Left ventricle myocardium superior (tissue), 1 donor: Measurements from ENCODE around the gene ZNF592. TPM values are rescaled to one million over a fixed set of nuclear protein-coding genes. Genes with fewer than 3 reads are reported as not detected.

Source experiments
- ATAC-seq: fragments of 200-7000 bp; cut with Tn5 transposase; one replicate; pipeline ENCODE4 v1.9.1; 2020; ENCODE audit warnings: mild to moderate bottlenecking, moderate library complexity
- DNase-seq: peaks from one replicate; pipeline ENCODE4 v3.0.0-alpha.2; 2020
- intact Hi-C: fragments of 100-400 bp; cut with micrococcal nuclease; formaldehyde crosslinking; loops from one replicate; pipeline ENCODE4 v1.11.0; 2022
- total RNA-seq: library from RNA; stranded (reverse); fragmentation: NEBNext Ultra II Directional; extraction: Animal tissue kit (Norgen Biotek cat#: 25700); gene quantifications from one replicate; pipeline ENCODE4 v1.2.1, GENCODE V29; 2021
- donor health status: DM: no; HTN: yes; CAD: no; lungs with severe emphysema.

The ZNF592 gene
- total RNA-seq, 1 donor from 2014 or later: 20.0 TPM

DNA sequence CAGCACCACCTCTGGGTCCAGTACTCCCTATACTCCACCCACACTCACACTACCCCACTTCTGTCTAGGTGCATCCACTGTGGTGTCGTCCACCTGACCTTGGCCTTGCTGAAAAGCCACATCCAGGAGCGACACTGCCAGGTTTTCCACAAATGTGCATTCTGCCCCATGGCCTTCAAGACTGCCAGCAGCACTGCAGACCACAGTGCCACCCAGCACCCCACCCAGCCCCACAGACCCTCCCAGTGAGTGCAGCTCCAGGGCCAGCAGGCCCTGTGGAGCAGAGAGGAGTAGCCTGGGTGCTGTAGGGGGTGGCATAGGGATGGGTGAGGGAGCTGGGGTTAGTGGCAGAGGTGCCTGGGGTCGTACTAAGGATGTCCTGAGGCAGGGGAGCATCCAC lies 49.4 kb downstream of the ZNF592 start:
- no peak for DNase-seq
- no peak for ATAC-seq
- intact Hi-C loops: no loop called here

DNA sequence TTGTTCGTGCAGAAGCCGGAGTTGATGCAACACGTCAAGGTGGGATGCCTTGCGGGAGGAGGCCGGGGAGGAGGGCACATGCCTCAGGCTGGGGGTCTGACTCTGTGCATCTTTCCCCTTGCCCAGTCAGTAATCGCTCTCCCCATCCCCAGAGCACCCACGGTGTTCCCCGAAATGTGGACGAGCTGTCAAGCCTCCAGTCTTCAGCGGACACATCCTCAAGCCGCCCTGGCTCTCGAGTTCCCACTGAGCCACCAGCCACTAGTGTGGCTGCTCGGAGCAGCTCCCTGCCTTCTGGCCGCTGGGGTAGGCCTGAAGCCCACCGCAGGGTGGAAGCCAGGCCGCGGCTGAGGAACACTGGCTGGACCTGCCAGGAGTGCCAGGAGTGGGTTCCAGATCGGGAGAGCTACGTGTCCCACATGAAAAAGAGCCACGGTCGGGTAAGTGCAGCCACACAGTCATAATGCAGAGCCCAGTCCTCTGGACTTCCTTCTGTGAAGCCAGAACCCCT lies 50.1 kb downstream of the ZNF592 start:
- no peak for DNase-seq
- intact Hi-C loops: no loop called here
- ATAC-seq: no peak

DNA sequence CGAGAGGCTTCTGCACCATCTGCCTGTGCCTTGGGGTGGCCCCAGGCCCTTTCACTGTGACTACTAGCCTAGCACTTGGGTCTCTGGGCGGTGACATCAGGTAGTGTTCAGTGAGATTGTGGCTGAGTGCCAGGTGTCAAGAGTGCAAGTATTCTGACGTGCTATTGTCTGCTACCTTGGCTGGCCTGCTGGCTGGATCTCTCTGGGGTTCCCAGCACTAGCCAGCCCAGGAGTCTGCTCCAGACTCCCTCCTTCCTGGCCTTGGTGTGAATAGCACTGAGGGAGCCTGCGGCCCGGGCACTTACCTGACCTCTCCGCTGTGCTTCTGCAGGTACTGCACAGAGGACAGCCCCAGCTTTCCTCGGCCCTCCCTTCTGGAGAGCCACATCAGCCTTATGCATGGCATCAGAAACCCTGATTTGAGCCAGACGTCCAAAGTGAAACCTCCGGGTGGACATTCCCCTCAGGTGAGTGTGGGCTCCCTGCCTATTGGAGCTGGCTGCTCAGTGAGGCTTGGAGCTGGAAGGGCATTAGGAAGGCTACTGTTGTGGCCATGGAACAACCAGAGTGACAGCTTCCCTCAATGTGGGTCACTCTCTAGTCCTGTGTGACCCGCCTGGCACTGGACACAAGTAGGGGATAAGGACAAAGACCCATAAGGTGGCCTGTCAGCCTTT lies 51.3 kb downstream of the ZNF592 start:
- intact Hi-C loops: no loop called here
- ATAC-seq (peak; percentile 62), DNase-seq (no peak)

DNA sequence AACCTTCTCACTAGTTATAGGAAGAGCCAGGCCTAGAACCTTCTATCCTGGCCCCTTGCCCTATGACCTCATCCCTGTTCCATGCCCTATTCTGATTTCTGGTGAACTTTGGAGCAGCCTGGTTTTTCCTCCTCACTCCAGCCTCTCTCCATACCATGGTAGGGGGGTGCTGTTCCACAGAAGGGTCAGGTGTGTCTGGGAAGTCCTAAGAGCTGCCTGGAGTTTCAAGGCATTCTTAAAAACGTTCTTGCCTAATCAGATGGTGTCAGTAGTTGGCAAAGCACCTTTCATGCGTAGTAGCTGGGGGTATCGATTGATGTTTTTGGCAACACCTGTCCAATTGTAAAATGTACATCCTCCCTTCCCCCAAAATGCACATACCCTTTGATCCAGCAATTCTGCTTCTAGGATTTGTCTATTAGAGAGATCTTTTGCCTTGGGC lies 52.0 kb downstream of the ZNF592 start:
- ATAC-seq: no peak
- DNase-seq: no peak
- intact Hi-C loops: no loop called here

DNA sequence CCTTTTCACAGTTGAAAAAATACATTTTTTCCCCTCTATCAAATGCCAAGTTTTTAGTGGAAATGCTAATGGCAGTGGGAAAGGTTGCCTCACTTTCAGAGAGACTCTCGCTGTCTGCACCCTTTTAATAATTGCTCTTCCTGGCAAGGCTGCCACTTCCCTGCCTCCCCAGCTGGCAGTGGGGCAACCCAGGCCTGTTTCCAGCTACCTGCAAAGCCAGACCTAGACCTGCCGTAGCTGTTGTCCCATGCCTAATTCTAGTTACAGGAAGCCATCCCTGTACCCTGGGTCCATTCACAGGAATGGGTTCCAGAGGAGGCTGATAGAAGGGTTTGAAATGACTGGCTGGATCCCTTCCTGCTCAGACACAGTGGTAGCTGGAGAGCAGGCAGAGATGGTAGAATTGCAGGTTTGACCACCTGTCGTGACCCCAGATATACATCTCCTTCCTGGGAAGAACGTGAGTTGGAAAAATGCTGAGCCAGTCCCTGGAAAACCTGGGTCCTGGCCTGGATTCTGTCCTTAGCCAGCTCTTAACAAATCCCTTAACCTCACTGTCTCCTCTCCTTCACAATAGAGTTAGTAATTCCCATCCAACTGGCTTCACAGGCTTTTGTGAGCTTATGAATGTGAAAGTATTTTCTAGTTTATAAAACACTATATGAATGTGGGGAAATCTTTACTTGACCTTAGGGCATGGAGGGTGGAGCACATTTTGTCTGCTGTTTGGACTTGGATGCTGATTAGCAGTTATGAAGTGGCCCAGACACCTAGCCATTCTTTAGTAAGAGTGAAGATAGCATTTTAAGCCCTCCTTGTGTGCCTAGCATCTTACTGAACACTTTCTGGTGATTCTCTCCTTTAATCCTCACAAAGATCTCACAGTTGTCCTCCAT lies 55.9 kb downstream of the ZNF592 start:
- ATAC-seq: peak; percentile 28
- DNase-seq: no peak
- intact Hi-C loops: no loop called here

DNA sequence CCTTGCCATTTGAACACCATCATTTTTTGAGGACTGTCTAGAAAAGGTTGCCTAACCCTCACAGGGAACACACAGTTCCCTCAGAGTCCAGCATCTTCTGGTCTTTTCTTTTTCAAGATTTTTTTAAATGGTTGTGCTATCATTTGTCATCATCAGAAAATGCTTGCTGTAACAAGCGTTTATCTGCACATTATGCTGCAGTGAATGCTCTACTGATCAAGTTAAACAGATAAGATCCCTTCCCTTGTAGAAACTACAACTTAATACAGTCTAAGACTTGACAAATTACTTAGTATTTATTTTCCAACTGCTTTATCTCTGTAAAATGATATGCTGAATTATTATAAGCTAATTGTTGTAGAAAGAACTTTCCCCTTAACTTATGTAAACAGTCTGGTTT lies 56.8 kb downstream of the ZNF592 start:
- DNase-seq (no peak), ATAC-seq (no peak)
- intact Hi-C loops: no loop called here

DNA sequence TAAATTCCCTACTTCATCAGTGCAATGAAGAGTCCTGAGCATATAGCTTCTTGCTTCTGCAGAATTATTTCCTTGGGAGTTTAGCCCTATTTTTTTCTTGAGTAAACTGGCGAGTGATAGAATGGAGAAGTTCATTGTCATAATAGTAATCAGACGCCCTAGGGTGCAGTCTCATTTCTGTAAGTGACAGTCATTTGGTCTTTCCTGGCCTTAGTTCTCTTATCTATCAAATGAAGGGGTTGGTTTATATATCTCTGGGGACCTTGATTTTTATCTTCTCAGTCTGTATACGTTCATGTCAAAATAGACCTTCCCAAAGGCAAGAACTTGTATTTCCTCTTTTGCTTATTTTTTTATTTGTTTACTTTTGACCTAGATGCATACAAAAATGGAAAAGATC lies 58.8 kb downstream of the ZNF592 start:
- ATAC-seq (no peak), DNase-seq (no peak)
- intact Hi-C loops: no loop called here

DNA sequence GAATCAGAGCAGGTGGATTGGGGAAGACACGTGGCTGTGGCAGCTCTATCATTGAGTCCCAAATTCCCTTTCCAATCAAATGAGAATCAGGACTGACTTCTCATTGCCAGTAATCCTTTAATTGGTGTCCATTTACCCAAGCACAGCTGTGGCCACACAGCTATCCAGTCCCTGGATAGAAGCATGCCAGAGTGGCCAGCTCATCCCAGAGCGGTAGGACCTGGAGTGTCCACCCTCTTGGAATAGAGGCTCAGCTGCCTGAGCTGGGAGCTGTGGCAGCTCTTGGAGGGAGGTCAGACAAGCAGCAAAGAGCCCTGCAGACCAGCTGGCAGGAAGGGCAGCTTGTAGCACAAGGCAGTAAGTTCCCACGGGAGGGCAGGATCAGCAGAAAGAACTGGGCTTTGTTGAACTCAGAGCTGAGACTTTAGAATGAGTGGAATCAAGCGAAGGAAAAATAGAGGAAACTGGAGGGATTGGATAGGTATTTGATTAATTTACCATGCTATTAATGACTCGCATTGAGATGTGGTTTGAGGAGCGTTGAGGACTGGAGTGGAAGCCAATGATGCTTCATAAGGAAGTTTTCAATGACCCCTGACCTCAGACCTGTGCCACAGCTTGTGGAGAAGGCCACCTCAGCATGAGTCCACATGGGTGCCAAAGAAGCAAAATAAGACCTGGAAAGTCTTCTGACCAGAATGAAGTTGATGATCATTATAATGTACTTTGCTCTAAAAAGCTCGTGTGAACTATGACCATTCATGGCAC lies 61.9 kb downstream of the ZNF592 start:
- peak; percentile 68 for ATAC-seq
- intact Hi-C loops: no loop called here
- DNase-seq: no peak

DNA sequence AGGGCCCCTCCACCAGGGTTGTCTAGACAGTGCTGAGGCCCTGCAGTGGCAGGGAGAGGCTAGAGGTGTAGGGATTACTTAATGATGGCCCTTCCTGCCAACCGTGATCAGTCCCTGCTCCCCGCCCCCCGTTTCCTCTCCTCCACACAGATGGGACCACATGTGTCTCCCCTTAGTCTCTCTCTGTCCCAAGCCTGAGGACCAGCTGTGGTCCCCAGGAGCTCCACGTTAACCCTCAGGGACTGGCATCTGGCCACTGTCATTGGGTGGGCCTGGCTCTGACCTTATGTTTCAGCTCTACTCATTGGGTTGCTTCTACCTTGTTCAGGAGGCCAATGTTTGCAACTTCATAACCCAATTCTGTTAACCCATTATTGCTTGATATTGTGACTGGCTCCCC lies 62.8 kb downstream of the ZNF592 start:
- intact Hi-C loops: no loop called here
- DNase-seq (no peak), ATAC-seq (no peak)

DNA sequence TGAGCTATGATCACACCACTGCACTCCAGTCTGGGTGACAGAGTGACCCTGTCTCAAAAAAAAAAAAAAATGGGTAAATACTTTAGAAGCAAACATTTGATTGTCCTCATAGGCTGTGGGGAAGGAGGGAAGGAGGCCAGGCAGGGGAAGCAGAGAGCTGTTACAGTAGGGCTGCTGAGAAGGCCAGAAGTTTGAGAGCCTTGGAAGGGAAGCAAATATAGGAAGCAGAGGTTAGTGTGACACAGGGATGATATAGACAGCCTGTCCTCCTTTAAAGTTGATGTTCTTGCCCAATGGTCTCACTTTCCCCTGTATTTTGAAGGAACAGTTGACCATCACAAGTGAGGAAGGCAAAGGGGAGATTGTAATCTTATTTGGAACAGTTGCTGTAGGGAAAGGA lies 63.4 kb downstream of the ZNF592 start:
- ATAC-seq (no peak), DNase-seq (no peak)
- intact Hi-C loops: no loop called here

DNA sequence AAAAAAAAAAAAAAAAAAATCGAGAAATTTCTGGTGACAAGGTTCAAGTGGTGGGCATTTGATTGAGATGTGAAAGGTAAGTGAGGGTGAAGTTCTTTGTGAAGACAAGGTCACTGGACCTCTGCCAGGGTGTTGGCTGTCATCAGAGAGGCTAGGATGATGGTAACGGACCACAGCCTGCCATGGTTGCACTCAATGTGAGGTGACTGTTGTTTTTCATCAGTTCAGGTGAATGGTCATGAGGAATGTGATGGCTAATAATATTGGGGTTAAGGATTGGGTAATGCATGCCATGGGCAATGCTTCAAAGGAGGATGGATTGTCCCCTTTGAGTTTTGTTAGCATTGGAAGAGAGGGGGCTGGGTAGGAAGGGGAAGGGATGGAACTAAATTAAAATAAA lies 64.5 kb downstream of the ZNF592 start:
- DNase-seq (no peak), ATAC-seq (no peak)
- intact Hi-C loops: no loop called here

DNA sequence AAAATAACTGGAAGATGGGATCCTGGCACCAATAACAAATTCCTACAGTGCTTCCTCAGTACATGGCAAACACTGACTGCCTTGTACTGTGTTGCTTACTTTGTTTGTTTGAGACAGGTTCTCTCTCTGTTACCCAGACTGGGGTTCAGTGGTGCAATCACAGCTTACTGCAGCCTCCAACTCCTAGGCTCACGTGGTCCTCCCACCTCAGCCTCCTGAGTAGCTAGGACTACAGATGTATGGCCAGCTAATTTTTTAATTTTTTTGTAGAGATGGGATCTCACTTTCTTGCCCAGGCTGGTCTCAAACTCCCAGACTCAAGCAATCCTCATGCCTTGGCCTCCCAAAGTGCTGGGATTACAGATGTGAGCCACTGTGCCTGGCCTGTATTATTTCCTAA lies 65.0 kb downstream of the ZNF592 start:
- intact Hi-C loops: no loop called here
- ATAC-seq (no peak), DNase-seq (no peak)

DNA sequence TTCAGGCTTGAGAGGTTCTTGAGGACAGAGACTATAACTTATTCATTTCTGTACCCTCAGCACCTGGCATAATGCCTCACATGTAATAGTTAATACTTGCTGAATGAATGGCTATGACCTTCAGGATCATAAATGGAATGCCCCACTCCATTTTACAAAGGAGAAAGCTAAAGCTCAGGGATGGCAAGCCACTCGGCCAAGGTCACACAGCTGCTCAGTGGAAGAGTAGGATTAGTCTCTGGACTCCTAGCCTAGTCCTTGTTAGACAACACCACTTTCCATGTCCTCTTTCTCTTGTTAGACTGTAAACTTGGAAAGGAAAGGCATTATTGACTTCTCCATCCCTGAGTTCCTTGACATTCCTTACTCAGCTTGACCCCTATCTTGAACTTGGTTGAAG lies 65.5 kb downstream of the ZNF592 start:
- ATAC-seq (no peak), DNase-seq (no peak)
- intact Hi-C loops: no loop called here

DNA sequence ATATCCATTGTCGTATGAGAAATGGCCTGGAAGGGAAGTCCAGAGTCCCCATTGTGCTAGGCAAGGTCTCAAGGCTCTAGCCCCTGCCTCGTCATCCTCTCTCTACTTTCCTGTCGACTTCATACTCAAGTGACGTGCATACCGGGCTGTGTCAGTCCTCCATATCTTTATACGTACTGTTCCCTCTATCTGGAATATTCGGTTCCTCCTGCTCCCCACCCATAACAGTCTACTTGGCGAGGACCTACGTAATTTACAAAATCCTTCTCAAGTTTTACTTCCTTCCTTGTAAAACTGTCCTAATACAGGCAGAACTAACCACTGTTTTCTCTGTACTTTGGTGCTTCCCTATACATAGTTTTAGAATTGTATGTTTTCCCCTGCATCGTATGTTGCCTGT lies 66.5 kb downstream of the ZNF592 start:
- intact Hi-C loops: no loop called here
- DNase-seq (no peak), ATAC-seq (no peak)

DNA sequence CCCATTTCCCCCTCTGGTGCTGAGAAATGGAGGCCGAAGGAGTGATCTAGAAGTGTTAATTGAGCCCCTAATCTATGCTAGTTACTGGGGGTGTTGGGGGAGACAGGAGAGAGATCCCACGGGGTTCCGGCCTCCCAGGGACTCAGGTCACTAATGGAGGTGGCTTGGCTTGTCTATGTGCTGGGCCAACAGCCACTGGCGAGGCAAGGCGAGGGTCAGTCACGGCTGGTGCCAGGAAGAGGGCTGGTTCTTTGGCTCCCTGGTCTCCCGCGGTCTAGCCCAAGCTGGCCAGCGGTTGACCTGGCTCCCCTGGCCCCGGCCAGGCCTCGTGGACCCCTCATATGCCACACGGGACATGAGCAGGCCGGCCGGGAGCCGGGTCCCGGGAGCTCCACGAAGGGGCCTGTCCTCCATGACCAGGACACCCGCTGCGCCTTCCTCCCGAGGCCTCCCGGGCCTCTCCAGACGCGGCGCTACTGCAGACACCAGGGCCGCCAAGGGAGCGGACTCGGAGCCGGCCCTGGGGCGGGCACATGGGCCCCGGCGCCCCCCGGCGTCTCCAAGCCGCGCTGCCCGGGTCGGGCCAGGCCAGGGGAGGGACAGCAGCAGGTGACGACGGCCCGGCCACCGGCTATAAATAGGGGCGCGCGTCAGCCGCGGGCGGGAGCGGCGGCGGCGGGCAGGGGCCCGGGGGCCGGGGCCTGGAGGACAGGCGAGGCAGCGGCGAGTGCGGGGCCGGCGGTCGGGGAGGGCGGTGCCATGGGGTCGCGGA lies 68.5 kb downstream of the ZNF592 start, which contains the start of gene ALPK3:
Gene ALPK3, plus strand, starts transcription at position 663 of the 772 bp plus-strand sequence. Its CDS starts 97 bp downstream, at position 760.
- intact Hi-C loops: no loop called here
- ATAC-seq: peak; percentile 69
- peak; percentile 90 for DNase-seq

DNA sequence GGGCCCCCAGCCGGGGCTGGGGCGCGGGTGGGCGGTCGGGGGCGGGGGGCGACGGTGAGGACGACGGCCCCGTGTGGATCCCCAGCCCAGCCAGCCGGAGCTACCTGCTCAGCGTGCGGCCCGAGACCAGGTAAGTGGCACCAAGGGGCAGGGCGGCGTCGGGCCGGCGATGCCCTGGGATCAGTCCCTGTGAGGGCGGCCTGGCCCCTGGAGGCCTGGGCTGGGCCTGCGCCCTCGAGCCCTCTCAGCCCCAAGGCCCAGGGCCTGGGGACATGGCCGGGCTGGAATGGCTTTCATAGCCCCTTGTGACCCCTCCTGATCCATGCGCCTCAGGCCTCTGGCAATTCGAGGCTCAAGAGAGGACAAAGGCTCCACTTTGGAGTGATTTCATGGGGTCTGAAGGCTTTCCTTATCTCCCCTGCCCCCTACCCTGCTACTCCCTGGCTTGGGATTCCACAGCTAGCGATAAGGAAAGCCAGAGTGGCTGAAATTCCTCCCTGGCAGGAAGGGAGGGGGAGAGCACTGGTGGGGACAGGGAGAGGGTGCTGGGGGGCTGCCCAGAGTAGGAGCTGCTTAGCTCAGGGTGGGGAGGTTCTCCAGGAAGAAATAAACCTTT lies 69.2 kb downstream of the ZNF592 start:
- ATAC-seq: peak; percentile 33
- DNase-seq: peak; percentile 51
- intact Hi-C loops: no loop called here

DNA sequence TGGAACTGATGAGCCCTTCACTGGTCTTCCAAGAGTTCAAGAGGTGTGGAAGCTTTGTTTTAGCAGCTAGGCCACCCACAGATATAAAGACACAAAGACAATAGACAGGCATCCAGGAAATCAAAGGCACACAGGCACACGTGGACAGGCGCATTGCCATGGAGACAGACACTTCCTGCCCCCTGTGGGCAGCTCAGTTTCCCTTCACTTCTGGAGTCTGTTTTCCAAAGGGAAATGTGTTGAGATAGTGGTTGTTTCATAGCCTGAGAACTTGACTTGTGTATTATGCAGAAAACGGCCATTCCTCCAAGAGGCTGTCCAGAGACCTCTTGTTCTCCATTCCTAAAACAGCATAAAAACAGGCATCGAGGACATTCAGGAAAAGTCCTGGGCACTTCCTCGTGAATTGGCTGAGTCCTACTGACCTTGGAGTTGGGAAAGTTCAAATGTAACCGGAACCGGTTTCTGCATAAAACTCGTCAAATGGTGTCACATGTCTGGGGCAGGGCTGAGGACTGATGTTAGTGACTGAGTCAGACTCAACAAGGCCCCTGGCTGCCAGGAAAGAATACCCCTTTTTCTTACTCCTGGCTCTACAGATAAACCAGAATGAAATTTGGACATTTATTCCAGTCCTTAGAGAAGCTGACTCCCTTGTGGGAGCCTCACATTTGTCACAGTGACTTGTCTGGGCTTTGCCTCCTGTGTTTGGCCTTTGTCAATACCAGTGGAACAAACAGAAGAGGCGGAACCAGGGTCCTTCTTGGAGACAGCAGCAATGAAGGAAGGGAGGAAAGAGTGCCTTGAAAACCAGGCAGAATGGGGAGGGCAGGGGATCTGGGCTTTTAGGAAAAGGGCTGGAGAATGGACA lies 70.1 kb downstream of the ZNF592 start:
- intact Hi-C loops: no loop called here
- DNase-seq (no peak), ATAC-seq (peak; percentile 14)
